Thyroid gland (tissue), 4 donors: ENCODE data around the gene LPCAT2.

Experiments
- CTCF ChIP-seq, 6 experiments: fragments of 200-600 bp in 3 of 6; fragments of 450-650 bp in 3 of 6; sonication (generic) in 3 of 6; IDR thresholded peaks; one replicate each; pipeline ENCODE4 v1.5.1; 2016 to 2019; ENCODE audit warnings: antibody characterized with exemption in 6 of 6, mild to moderate bottlenecking in 2 of 6, inconsistent platforms in 1 of 6, moderate library complexity in 1 of 6
- POLR2A ChIP-seq, 2 donors: fragments of 450-650 bp; IDR thresholded peaks; one replicate each; pipeline ENCODE4 v1.6.1; 2017; ENCODE audit warnings: antibody characterized with exemption in 2 of 2, mild to moderate bottlenecking in 2 of 2, moderate library complexity in 1 of 2

- TF ChIP-seq CTCF (IDR thresholded peaks at IDR 0.05) (no peak), POLR2A (IDR thresholded peaks at IDR 0.05) (no peak)
Measured at GRCh38 chr16:55534756-55535155, 25.9 kb downstream of the LPCAT2 start.
